ENCODE data around the gene ATP6AP2.
"Not testable (repeated sequence)": the region's sequence is repeated elsewhere in the genome, so short reads cannot be mapped to it uniquely, and the experiment has no call there.

ATP6AP2 gene

GRCh38 chrX:40580537-40581335 is at the start of gene ATP6AP2:
TSS of gene ATP6AP2 (plus strand) at chrX:40580970. CDS start at chrX:40581066, 96 bp downstream.
- peak; percentile 89 to 91 for DNase-seq

GRCh38 chrX:40531056-40531826 is 49.5 kb upstream of the ATP6AP2 start:
- no peak for DNase-seq

GRCh38 chrX:40537310-40537709 is 43.5 kb upstream of the ATP6AP2 start:
- no peak for DNase-seq

GRCh38 chrX:40538406-40538805 is 42.4 kb upstream of the ATP6AP2 start:
- DNase-seq, result no peak

GRCh38 chrX:40539214-40540142 is 41.3 kb upstream of the ATP6AP2 start:
- DNase-seq, result no peak

GRCh38 chrX:40542208-40542607 is 38.6 kb upstream of the ATP6AP2 start:
- no peak for DNase-seq

GRCh38 chrX:40542972-40543371 is 37.8 kb upstream of the ATP6AP2 start:
- no peak for DNase-seq

GRCh38 chrX:40543661-40544328 is 37.0 kb upstream of the ATP6AP2 start:
- DNase-seq, result peak in 1 of 2 experiments; percentile 23

GRCh38 chrX:40544343-40545266 is 36.2 kb upstream of the ATP6AP2 start:
- DNase-seq, result no peak

- DNase-seq, result no peak
These were observed 33.9 kb upstream of the ATP6AP2 start for GRCh38 chrX:40546870-40547269.

- no peak for DNase-seq
These were observed 30.7 kb upstream of the ATP6AP2 start for GRCh38 chrX:40550066-40550465.

GRCh38 chrX:40552768-40553167 is 28.0 kb upstream of the ATP6AP2 start:
- DNase-seq, result no peak

GRCh38 chrX:40558590-40558989 is 22.2 kb upstream of the ATP6AP2 start:
- no peak for DNase-seq

- no peak for DNase-seq
These were observed 17.0 kb upstream of the ATP6AP2 start for GRCh38 chrX:40563784-40564183.

- no peak for DNase-seq
These were observed 16.3 kb upstream of the ATP6AP2 start for GRCh38 chrX:40564447-40564846.

- DNase-seq, result no peak
These were observed 10.2 kb upstream of the ATP6AP2 start for GRCh38 chrX:40570346-40571093.

- not testable (repeated sequence) for DNase-seq
These were observed 9.6 kb upstream of the ATP6AP2 start for GRCh38 chrX:40571164-40571563.

- no peak for DNase-seq
These were observed 9.2 kb upstream of the ATP6AP2 start for GRCh38 chrX:40571600-40571999.

GRCh38 chrX:40573763-40574162 is 7.0 kb upstream of the ATP6AP2 start:
- DNase-seq, result peak in 1 of 2 experiments; percentile 0

- not testable (repeated sequence) for DNase-seq
These were observed 5.4 kb upstream of the ATP6AP2 start for GRCh38 chrX:40575411-40575810.
